Keratinocyte (primary cell): ENCODE measurements around the gene GTF2H3.

Experiments
- EZH2 ChIP-seq: IDR thresholded peaks from one replicate; pipeline ENCODE4 v1.6.1; 2012; ENCODE audit warnings: inconsistent platforms, mild to moderate bottlenecking, low read length, moderate library complexity
- TF ChIP-seq, protein P1 (sequence below), 3 experiments: IDR thresholded peaks in 1 of 3; conservative IDR thresholded peaks in 1 of 3; optimal IDR thresholded peaks in 1 of 3; 2 replicates in 2 of 3; 3 replicates in 1 of 3; pipeline versions ENCODE3 to v1.5.1; 2011; ENCODE audit warnings: low read length in 3 of 3, mild to moderate bottlenecking in 3 of 3, moderate library complexity in 2 of 3, control low read depth in 1 of 3, inconsistent platforms in 1 of 3; ENCODE audit not compliant: insufficient read depth in 2 of 3; ENCODE audit errors: extremely low read depth in 1 of 3

DNA sequence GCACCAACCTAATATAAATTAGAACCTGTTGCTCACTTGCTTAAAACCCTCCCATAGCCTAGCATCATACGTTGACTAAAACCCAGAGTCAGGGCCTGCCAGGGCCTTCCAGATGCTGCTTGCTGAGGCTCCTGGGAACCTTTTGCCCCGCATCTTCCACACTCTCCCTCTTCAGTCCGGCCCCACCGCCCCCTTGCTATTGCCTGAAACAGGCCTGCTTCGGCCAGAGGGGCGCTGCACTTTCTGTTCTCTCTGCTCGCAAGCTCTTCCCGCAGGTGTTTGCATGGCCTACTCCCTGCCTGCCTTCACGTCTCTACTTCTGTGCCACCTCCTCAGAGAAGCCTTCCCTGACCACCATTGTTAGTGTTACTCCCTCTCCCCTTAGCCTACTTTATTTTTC is 23.6 kb downstream of the GTF2H3 start:
- no peak for TF ChIP-seq EZH2
- TF ChIP-seq, protein P1, sequence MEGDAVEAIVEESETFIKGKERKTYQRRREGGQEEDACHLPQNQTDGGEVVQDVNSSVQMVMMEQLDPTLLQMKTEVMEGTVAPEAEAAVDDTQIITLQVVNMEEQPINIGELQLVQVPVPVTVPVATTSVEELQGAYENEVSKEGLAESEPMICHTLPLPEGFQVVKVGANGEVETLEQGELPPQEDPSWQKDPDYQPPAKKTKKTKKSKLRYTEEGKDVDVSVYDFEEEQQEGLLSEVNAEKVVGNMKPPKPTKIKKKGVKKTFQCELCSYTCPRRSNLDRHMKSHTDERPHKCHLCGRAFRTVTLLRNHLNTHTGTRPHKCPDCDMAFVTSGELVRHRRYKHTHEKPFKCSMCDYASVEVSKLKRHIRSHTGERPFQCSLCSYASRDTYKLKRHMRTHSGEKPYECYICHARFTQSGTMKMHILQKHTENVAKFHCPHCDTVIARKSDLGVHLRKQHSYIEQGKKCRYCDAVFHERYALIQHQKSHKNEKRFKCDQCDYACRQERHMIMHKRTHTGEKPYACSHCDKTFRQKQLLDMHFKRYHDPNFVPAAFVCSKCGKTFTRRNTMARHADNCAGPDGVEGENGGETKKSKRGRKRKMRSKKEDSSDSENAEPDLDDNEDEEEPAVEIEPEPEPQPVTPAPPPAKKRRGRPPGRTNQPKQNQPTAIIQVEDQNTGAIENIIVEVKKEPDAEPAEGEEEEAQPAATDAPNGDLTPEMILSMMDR (optimal IDR thresholded peaks at IDR 0.05 in 1 of 3, IDR thresholded peaks at IDR 0.05 in 1 of 3, conservative IDR thresholded peaks at IDR 0.05 in 1 of 3; ENCODE audit: extremely low read depth in 1 of 3, insufficient read depth in 2 of 3, low read length in 3 of 3) = no peak
